Smooth muscle cell (in vitro differentiated cells): ENCODE results near the gene DAB1. TPM values are rescaled to one million over a fixed set of nuclear protein-coding genes. Genes with fewer than 3 reads are reported as not detected.

ENCODE experiments used
- DNase-seq: peaks from one replicate; lab custom pipeline; 2025; ENCODE audit not compliant: unreplicated experiment; lab: John Stamatoyannopoulos, UW
- H2AFZ ChIP-seq: fragments of 200-600 bp; sonication (generic); 2 replicates; pipeline ENCODE4 v1.6.0; 2016; ENCODE audit warnings: antibody characterized with exemption, low read depth, mild to moderate bottlenecking
- H3F3A ChIP-seq: fragments of 200-600 bp; sonication (generic); 2 replicates; pipeline ENCODE4 v1.6.0; 2017; ENCODE audit warnings: antibody characterized with exemption, low read depth
- H3K27ac ChIP-seq: fragments of 200-600 bp; sonication (generic); 2 replicates; pipeline ENCODE4 v1.5.1; 2016; ENCODE audit warnings: low read depth, mild to moderate bottlenecking
- H3K27me3 ChIP-seq: fragments of 200-600 bp; sonication (generic); 2 replicates; pipeline ENCODE4 v1.6.1; 2016; ENCODE audit warnings: low read depth, mild to moderate bottlenecking
- H3K36me3 ChIP-seq: fragments of 200-600 bp; sonication (generic); 2 replicates; pipeline ENCODE4 v1.5.1; 2016; ENCODE audit warnings: low read depth
- H3K4me1 ChIP-seq: fragments of 200-600 bp; sonication (generic); 2 replicates; pipeline ENCODE4 v1.5.1; 2016; ENCODE audit warnings: low read depth
- H3K4me2 ChIP-seq: fragments of 200-600 bp; sonication (generic); 2 replicates; pipeline ENCODE4 v1.6.0; 2016; ENCODE audit warnings: mild to moderate bottlenecking
- H3K4me3 ChIP-seq: fragments of 200-600 bp; sonication (generic); 2 replicates; pipeline ENCODE4 v1.5.1; 2016; ENCODE audit warnings: mild to moderate bottlenecking
- H3K79me2 ChIP-seq: fragments of 200-600 bp; sonication (generic); 2 replicates; pipeline ENCODE4 v1.6.0; 2016; ENCODE audit warnings: low read depth, mild to moderate bottlenecking
- H3K9ac ChIP-seq: fragments of 200-600 bp; sonication (generic); 2 replicates; pipeline ENCODE4 v1.6.0; 2016; ENCODE audit warnings: low read depth
- H3K9me3 ChIP-seq: fragments of 200-600 bp; sonication (generic); replicated peaks from 2 replicates; pipeline ENCODE4 v1.5.1; 2016; ENCODE audit warnings: low read depth
- H4K20me1 ChIP-seq: fragments of 200-600 bp; sonication (generic); 2 replicates; pipeline ENCODE4 v1.6.0; 2016; ENCODE audit warnings: low read depth
- WGBS: methylation state at CpG from one replicate; pipeline ENCODE4 v1.1.7; 2016; ENCODE audit warnings: low lambda C conversion rate; 5-methylcytosine and 5-hydroxymethylcytosine counted together
- polyA plus RNA-seq: library from polyadenylated mRNA; unstranded; fragments of >200 nt; fragmentation: Nextera tagmentation; extraction: Ambion mirVana; gene quantifications from 2 replicates; pipeline ENCODE4 v1.2.1, GENCODE V29; 2016
- total RNA-seq: library from RNA; depleted of rRNA; stranded (reverse); fragments of >200 nt; gene quantifications from 2 replicates; pipeline ENCODE4 v1.2.3, GENCODE V29; 2014
- TF ChIP-seq, protein P1 (sequence below): fragments of 200-600 bp; sonication (generic); IDR thresholded peaks from 2 replicates; pipeline ENCODE4 v1.5.1; 2017; ENCODE audit warnings: borderline replicate concordance, mild to moderate bottlenecking, antibody characterized with exemption; ENCODE audit not compliant: insufficient read depth, poor library complexity, severe bottlenecking

Gene DAB1
- total and polyA plus RNA-seq, 2 experiments from 2014 or later, result 0.22 to 0.30 TPM

DNA sequence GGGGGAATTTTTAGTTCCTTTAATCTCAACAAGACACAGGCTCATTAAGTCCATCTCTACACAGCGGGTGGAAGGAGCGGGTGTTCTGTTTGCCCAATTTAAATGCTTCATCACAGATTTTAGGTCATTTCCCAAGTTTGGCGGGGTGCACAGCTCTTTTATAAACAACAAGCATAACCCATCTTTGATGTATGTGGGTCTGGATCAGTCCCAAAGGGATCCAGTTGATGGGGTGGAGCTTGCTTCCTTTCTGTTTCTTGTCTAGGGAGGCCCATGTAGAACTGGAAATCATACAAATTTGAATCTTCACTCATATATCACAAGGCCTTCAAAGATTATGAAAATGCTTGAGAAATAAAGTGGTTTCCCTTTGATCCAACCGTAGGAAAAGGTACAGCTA lies 317.6 kb downstream of the DAB1 start:
- no peaks in the 10 kb centered on the region for H3K79me2 ChIP-seq
- WGBS, result 93% methylated on average over 4 of the region's 4 CpGs
- H3K4me2 ChIP-seq, result no peak overlapping the region
- H4K20me1 ChIP-seq, result no peaks in the 10 kb centered on the region
- H3F3A ChIP-seq, result no peaks in the 10 kb centered on the region
- DNase-seq, result no peak
- no peak overlapping the region for H2AFZ ChIP-seq
- H3K27ac ChIP-seq, result no peak overlapping the region
- H3K9me3 ChIP-seq, result no peaks in the 10 kb centered on the region
- TF ChIP-seq, protein P1, sequence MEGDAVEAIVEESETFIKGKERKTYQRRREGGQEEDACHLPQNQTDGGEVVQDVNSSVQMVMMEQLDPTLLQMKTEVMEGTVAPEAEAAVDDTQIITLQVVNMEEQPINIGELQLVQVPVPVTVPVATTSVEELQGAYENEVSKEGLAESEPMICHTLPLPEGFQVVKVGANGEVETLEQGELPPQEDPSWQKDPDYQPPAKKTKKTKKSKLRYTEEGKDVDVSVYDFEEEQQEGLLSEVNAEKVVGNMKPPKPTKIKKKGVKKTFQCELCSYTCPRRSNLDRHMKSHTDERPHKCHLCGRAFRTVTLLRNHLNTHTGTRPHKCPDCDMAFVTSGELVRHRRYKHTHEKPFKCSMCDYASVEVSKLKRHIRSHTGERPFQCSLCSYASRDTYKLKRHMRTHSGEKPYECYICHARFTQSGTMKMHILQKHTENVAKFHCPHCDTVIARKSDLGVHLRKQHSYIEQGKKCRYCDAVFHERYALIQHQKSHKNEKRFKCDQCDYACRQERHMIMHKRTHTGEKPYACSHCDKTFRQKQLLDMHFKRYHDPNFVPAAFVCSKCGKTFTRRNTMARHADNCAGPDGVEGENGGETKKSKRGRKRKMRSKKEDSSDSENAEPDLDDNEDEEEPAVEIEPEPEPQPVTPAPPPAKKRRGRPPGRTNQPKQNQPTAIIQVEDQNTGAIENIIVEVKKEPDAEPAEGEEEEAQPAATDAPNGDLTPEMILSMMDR, result no peak
- no peak overlapping the region for H3K4me3 ChIP-seq
- H3K9ac ChIP-seq, result no peak overlapping the region
- no peaks in the 10 kb centered on the region for H3K27me3 ChIP-seq
- no peaks in the 10 kb centered on the region for H3K36me3 ChIP-seq
- peaks cover 12% of the 10 kb centered on the region for H3K4me1 ChIP-seq

DNA sequence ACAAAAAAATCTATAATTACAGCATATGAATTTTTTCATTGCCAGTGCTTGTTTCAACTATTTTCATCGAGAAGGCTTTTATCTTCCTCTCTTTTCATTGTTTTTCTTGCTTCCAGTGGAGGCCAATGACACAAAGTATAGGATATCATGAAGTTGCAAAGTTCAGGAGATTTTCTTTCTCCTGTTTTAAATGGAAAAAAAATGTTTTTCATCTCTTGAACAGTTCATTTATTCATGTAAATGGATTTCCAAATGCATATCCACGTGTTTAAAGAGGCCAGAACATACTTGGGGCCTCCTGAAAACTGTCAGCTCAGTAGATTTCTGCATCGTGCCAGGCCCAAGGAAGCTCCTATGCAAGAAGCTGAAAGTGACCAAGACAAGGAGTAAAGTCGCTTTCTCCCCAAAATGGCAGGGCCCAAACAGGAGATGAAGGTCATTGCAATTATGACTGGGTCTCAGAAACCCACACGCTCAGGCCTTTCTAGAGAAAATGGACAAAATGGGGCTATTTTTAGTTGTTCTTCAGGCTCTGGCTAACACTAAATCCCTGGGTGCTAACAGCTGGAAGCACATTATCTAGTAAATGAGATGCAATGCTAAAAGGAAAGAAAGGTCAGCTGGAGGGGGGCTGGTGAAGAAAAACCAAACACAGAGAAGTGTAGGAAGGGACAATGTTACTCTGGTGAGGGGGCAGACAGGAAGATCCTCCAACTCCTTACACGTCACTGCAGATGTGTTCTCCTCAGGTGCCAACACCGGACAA lies 321.1 kb downstream of the DAB1 start:
- Histone ChIP-seq H3K9me3 (no peaks in the 10 kb centered on the region), H3K79me2 (no peaks in the 10 kb centered on the region), H3F3A (no peaks in the 10 kb centered on the region), H4K20me1 (no peaks in the 10 kb centered on the region), H3K36me3 (no peaks in the 10 kb centered on the region), H3K4me3 (no peak overlapping the region), H3K9ac (no peak overlapping the region), H3K27me3 (no peaks in the 10 kb centered on the region), H3K27ac (no peak overlapping the region), H3K4me2 (no peak overlapping the region), H3K4me1 (peaks cover 14% of the 10 kb centered on the region), H2AFZ (no peak overlapping the region)
- TF ChIP-seq, protein P1, result no peak
- DNase-seq, result no peak
- 64% methylated on average over 7 of the region's 7 CpGs for WGBS

DNA sequence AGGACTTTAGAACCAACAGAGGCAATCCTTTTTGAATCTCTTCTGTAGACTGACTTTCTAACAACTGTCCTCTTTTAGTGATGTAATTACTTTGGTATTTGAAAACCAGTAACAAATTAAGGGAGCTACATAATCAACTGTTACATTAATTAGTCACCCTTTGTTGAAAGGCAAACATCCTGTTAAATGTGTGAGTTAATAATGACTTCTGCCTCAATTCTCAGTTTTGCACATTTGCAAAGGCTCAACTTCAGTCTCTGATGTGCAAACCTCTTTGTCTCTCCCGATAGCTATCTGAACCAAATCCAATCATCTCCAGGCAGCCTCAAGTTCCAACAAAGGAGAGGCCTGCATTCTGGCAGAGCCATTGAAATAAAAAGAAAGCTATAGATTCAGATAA lies 322.7 kb downstream of the DAB1 start:
- H3K4me3 ChIP-seq, result no peak overlapping the region
- H3K9ac ChIP-seq, result no peak overlapping the region
- no peaks in the 10 kb centered on the region for H3K9me3 ChIP-seq
- peaks cover 19% of the 10 kb centered on the region for H3K4me1 ChIP-seq
- no peak overlapping the region for H3K4me2 ChIP-seq
- no peak overlapping the region for H2AFZ ChIP-seq
- no peak for DNase-seq
- WGBS, result 90% methylated on average over 1 of the region's 1 CpG
- no peaks in the 10 kb centered on the region for H3K79me2 ChIP-seq
- H3K36me3 ChIP-seq, result no peaks in the 10 kb centered on the region
- H3F3A ChIP-seq, result no peaks in the 10 kb centered on the region
- no peaks in the 10 kb centered on the region for H3K27me3 ChIP-seq
- H3K27ac ChIP-seq, result no peak overlapping the region
- H4K20me1 ChIP-seq, result no peaks in the 10 kb centered on the region
- TF ChIP-seq, protein P1, result no peak

DNA sequence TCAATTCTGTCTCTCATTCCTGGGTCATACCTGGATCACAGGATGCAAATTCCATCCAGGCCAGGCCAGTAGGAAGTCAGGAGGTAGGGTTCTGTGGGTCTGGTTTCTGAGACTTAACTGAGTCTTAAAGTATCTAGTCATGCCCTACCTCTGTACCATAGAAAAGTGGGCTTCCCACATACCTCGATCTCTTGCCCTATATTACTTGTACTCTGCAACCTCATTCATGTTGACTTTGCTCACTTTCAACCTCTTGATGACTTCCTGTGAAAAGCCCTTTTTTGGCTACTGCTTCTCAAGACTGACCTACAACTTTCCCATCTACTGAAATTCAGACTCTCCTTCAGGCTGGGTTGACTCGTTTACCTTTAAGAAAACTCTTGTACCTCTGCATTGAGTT lies 329.1 kb downstream of the DAB1 start:
- Histone ChIP-seq H2AFZ (no peak overlapping the region), H3K79me2 (no peaks in the 10 kb centered on the region), H3K4me2 (no peak overlapping the region), H3K27ac (no peak overlapping the region), H3K36me3 (no peaks in the 10 kb centered on the region), H3K4me3 (no peak overlapping the region), H3K9ac (no peak overlapping the region), H3F3A (no peaks in the 10 kb centered on the region), H4K20me1 (no peaks in the 10 kb centered on the region), H3K4me1 (peaks cover 17% of the 10 kb centered on the region), H3K27me3 (no peaks in the 10 kb centered on the region), H3K9me3 (no peaks in the 10 kb centered on the region)
- TF ChIP-seq, protein P1, result no peak
- no peak for DNase-seq
- WGBS, result 95% methylated on average over 2 of the region's 2 CpGs
